ENCODE measurements around the gene LMO7.

The LMO7 gene

DNA sequence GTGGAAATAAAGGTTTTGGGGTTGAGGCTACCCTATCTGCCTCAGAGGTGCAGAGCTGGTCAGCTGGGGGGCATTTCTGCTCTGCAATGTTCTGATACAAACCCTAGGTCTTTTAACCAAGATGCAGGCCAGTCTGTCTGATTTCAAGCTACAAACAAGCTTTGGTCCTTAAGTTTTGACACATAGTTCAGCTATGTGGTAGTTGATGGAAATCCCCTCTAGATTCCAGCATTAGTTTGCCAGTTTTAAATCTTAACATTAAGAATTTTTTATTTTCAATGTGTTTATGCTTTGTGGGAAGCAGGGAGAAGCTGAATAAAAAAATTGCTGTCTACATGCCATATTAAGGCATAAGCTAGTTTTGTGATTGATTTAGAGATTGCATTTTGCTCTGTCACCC, 225.7 kb downstream of the LMO7 start:
- no peak for DNase-seq

DNA sequence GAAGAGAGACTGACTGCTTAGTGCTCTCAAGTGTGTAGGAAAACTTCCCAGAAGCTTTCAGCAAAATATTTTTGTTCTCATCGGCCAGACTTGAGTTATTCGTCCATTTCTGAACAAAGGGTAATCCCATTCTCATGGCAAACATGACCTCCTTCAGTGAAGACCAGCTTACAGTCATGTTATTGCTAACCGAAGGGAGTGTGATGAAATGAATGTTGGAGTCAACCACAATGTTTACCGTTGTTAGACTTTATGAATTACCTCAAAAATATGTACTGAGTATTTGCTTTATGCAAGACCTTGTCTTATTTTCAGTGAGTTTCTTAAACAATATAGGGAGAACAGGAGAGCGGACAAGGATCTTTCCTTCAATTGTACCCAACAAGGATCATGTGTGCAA, 228.6 kb downstream of the LMO7 start:
- DNase-seq, result no peak

DNA sequence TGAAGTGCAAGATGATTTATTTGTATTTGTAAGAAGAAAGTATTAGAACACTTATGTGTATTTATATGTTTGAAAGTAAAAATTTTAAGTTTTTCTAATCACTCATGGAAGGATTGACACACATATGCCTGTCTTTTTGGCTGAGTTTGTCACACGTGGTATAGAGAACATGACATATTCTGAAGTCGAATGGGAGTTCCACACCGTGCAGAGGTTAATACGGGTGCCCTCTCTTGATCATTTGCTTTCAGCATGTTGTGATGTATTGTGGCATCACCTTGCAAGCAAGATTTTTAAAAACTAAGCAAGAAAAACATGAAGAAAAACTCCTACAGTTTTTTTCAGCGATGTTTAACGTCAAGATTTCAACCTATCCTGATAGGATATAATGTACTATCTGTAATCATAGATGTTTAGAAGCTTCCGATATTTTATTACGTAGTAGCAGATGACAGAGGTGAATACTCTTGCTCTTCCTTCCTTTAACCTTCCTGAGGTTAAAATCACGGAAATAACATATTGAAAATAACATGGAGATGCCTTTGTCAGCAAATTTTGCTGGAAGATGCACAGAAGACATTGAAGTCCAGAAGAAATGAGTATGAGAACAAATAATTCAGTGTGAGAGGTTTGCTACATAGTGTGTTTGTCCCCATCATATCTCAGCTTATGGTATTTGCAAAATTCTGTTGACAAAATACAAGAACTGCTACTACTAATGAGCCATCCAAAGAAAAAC, 231.4 kb downstream of the LMO7 start:
- DNase-seq, result no peak

DNA sequence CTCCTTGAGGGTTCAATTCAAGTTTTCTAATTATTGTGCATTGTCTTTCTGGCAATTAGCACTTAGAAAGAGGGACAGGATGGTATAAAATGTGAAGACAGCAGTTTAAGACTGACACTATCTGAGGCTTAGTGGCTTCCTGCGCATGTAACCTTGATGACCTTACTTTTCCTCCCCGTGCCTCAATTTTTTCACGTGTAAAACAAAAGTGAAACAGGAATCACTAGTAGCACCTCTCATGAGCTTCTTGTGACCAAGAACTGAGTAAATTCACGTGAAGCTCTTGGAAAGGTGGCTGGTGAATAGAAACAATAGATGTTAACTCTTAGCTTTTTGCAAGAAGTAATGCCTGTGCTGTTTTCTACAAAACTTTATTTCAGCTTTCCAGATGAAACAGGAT, 233.9 kb downstream of the LMO7 start:
- no peak for DNase-seq

DNA sequence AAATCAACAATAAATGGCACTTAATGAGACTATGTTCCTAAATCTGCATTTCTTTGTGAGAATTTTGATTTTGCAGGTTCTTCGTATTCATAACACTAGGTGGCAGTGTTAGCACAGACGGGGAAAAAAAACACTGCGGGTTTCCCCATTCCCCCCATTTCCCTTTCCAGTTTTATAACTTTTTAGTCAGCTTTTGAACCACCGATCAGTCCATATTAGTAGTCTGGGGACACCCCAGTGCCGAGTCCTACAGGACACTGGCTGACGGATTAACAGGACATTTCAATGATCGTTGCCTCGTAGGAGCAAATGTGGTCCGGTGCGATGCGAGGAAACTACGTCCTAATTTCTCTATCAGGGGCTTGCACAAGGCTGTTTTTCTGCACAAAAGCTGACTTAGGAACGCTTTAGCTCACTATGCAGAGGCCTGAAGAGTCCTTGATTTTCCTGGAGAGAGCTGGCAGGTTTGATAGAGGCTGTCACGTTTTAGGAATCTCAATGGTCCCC, 234.3 kb downstream of the LMO7 start:
- DNase-seq, result no peak

DNA sequence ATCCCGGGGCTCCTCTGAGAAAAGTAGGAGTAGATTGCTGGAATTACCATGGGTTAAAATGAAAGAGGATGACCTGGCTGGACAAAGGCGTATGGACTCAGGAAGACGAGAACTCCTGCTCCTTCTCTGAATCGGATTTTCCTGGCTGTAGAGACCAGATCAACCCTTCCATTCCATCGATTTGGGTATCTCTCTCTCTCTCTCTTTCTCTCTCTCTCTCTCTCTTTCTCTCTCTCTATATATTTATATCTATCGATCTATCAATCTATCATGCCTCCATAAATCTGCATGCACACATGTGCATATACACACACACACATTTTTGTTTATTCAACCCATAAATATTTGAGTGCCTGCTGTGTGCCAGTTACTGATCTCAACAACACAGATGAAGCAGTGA, 234.9 kb downstream of the LMO7 start:
- no peak for DNase-seq

DNA sequence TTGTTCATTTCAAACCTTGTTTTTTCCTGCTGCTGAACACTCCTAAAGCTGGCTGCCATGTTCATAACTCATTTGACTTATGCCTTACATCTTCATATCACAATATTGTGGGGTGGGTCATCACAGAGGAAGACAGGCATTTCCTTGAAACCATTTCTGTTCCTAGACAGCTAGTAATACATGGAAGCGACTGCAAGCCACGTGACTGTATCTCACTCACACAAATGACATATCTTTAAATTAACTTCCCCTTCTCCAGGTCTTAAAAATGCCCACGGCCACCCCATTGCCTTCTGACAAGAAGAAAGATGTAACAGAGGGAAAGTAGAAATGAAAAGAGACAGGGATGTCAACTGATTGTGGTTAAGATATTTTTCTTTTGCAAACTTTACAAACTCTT, 236.8 kb downstream of the LMO7 start:
- no peak for DNase-seq

DNA sequence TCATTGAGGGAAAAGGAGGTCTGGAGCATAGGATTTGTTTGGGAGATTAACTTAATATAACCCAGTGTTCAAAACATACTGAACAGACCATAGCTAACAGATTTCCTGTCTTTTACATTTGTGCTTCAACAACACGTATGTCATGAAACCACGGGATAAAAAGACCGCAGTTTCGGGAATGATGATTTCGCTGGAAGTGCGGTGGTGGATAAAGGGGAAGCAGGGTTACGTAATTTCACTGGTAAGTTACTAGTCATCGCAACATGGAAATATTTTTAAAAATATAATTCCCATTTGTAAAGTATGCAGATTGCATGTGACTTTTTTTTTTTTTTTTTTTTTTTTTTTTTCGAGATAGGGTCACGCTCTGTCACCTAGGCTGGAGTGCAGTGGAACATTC, 237.4 kb downstream of the LMO7 start:
- no peak for DNase-seq

DNA sequence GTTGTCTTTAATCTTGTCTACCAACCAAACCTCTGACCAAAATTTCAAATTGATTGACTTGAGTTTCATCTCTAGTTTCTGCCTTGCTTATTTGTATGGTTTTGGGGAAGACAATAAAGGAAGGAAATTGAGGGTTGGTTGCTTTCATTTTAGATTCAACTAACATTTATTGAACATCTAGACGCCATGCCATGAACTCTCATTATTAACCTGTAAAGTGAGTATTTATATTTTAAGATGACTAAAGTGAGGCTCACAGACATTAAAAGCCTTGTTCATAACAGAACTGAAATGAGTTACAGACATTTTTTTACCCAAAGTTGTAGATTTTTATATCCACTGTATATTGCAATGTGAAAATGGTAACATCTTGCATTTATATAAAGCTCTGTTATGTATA, 239.3 kb downstream of the LMO7 start:
- no peak for DNase-seq

DNA sequence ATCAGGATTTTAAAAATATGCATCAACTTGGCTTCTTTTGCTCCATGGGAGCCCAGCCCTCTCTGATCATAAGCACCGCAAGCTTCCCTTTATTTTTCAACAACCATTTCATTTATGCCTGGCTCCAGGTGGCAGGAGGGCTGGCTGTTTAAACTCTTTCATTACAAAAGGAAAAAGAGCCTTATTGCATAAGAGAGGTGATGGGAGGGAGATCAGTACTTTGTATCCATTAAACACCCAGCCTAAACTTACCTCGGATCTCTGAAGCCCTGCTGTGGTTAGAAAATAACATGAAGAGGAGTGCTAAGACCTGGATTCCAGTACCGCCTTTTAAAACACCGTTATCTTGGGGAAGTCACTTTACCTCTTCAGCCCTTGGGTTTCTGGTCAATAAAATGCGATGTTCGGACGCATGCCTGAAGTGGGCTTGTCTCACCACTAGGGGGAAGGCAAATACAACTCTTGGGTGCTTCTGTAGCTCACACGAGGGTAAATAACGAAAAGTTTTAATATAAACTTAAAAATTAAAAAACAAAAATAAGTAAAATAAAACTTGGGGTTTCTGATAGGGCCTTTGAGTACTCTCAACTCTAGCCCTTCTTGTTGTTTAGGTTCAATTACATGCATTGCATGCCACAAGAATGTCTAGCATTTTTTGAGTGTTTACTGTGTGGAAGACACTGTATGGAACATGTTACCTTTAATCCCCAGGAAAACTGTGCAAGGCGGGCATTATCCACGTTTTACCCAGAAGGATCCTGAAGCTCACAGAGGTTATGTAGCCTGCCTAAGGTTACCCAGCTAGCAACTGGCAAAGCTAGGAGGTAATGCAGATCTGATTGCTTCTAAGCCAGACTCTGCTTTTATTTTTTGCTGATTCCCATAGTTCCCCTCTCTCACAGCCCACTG, 240.3 kb downstream of the LMO7 start:
- peak; percentile 4 for DNase-seq

DNA sequence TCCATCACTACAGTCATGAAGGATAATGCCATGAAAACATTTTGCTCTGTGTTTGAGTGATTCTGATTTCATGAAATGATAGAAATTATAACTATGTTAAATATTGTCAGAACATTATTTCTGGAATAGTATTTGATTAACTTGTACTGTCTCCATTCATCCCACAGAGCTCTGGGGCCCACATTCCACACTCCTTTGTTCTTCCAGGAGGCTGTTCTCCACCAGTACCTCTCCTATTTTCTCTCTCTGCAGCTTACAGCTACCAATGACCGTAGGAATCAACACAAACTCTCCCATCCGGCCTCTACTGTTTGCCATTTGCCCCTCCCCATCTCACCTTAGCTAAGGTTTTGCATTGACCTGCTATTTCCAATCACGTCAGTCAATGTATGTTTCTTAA, 240.9 kb downstream of the LMO7 start:
- no peak for DNase-seq

DNA sequence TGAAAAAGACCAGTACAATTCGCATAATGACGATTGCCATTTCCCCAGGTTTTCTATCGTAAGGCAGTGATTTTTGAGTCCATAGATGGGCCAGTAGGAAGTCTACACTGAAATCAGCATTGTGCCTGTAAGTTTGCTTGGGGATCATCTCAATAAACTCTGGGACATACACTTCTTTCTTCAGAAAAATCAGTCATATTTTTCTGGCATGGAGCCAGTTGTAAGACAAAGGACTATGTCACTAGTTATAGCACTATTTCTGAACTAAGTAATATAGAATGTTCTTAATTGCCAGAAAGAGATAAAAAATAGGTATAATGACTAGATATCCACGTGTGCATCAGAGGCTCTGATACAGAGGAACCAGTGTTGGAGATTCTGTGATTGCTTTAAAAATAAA, 243.5 kb downstream of the LMO7 start:
- DNase-seq, result no peak

DNA sequence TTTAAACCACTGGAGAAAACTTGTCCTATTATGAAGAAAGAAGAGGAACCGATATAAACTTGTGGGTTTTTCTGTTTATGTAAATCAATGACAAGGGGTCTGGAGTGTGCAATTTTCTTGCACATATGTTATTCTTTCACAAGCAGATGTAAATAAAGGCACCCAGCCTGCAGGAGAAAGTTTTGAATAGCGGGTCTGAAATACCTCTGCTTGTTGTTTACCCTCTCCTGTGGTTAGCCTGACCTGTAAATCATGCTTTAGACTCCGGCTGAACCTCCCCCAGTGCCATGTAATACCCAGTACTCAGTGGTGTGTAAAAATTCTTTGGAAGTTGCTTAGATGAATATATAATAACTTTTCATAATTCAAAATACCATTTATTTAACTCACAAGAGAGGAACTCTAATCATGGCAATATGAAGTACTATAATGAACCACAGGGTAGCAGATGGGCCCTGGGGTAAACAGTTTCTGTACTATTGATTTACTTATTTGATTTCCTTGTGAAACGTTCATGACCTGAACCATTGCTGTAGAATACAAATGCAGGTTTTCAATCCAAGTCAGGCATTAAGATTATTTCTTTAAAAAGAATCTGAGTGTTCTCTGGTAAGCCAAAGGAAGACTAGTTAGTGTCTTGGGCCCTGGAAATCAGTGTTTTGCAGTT, 245.1 kb downstream of the LMO7 start:
- no peak for DNase-seq

DNA sequence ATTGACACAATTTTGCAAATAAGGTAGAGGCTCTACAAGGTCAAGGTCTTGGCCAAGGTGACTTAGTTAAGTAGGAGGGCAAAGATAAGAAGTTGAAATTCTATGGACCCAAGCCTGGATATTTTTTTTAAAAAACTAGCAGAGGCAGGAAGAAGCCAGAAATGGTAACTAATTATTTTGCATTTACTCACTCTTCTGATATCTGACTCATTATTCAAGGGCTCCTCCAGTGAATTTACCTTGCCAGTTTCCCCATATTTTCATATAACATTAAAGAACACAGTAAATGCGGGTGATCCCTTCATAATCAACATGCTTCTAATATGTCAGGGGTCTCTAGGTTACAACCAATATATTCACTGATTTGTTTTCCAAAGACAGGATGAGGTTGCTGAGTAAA, 246.1 kb downstream of the LMO7 start:
- no peak for DNase-seq

DNA sequence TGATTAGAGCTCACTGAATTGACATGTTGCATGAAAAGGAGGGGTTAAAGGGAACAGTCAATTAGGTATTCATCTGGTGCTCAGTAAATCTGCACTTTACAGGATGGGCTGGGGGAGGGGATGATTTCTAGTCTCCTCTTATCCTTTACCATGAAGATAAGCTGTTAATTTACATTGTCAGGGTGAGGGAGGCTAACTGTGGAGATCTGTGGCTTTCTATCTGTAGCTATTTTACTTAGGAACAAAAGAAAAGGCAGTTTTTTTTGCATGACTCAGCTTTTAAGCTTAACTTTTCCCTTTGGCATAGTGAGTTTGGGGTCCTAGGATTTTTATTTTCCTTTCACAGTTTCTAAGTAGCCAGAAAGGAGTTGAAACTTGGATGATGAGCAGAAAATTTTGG, 253.3 kb downstream of the LMO7 start:
- no peak for DNase-seq

DNA sequence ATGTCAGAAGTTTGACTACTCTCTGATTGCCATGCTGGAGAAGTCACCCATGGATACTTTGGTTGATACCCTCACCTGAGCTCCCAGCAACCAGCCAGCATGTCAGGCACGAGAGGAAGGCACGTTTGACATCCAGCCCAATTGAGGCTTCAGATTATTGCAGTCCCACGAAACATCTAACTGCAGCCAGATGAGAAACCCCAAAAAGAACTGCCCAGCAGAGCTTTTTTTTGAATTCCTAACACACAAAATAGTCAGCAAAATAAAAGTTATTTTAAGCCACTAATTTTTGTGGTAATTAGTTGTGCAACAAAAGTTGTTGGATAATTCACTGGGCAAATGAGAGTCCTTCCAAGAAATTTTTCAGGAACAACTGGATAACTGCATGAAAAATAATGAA, 259.0 kb downstream of the LMO7 start:
- no peak for DNase-seq

DNA sequence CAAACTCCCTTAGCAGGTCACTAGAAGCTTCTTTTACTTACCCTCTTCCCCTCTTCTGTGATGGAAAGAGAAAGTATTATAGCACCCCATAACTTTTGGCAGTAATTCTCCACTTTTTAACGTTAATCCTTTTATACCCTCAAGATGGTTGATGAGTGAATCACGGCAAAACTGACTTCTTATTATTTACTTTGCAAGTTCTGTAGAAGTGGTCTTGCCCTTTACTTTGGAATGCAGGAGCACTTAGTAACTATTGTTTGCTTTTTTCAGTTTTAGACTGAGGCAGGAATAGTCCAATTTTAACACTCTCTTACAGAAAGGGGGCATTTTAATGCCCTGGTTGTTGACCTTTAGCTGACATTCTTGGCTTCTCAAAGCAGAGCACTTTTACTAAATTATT, 260.1 kb downstream of the LMO7 start:
- no peak for DNase-seq

DNA sequence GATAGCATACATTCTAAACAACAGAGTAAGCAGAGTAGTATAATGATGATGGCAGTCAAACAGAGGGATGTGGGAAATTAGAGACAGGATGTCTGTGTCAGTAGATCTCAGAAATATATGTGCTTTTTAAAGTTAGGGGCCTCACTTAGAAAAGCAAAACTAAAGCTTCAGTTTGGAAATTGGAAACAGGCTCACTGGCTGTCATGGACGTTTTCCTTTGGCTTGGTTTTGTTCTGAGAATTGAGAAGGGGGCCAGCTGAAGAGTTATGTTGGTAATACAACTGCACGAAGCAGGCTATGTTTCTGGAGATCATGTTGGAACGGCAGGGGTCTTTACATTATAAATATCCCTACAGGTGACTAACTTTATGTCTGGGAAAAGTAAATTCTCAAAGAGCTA, 261.3 kb downstream of the LMO7 start:
- no peak for DNase-seq

DNA sequence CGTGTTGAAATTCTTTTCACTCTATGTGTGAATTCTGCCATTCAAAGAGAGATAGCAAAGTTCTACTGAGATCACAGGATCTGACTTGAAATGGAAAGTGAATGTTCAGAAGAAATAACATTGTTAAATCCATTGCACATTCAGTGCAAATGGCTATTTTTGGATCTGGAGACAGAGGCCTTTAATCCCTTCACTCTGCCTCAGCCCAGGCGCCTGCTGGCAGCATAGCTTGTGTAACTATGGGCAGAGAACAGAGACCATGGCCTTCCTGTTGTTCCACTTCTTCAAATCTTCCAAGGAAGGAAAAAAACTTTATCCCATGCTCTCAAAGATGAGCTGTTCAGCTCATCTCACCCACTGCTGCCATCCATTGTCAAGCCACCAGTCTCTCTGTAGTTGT, 265.4 kb downstream of the LMO7 start:
- DNase-seq, result no peak

DNA sequence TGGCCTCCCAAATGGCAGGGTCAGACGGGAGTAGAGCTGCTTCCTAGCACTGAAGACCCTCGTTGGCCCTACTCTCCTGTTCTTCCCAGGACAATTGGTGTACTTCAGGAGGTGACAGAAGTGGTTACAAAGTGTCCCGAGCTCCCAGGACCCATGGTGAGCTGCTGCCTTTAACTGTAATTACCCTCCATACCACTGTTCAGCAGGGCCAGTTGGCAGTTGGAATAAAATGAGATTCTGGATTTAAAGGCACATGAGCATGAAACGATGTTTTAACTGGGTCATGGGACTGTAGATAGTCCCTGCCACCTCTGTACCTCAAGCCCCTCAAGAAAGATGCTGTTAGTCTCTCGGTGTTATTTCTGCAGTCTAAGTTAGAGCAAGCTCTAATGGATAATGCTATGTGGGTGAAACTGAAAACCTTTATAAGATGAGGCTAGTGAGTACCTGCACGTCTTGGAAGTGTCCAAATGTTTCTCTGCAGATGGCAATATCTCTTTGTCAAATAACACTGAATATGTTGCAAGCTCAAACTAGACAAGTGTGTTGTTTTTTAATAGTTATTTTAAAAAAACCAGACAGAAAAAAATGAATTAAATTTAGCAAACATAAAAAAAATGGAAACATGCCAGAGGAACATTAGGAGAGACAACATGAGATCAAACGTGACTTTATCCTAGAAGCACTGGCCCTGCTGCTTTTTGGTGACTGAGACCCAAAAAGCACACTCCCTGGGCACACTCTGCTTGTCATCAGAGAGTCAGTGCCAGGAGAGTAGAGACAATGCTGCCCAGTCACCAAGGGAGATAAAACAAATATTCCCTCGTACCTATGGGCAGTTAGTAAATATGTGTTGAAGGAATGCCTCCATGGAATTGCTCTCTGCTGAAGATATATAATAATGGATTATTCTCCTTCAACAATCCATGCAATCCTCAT, 266.3 kb downstream of the LMO7 start:
- no peak for DNase-seq

DNA sequence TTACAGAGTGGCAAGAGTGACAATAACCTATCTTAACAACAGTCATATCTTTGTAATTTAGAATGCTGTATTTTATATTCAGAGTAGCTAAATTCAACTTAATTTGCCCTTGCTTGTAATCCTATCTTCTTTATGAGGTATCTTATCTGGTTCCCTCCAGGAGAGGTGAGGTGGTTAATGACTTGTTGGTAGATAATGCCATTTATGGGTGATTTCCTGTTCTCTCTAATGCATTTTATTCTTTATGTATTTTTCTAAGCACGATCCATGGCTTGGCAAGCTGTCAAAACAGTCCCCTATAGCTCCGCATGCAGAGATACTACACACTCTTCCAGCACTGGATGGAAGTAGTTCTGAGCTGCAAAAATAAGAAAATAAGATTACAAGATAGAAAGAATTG, 267.9 kb downstream of the LMO7 start:
- DNase-seq, result no peak

DNA sequence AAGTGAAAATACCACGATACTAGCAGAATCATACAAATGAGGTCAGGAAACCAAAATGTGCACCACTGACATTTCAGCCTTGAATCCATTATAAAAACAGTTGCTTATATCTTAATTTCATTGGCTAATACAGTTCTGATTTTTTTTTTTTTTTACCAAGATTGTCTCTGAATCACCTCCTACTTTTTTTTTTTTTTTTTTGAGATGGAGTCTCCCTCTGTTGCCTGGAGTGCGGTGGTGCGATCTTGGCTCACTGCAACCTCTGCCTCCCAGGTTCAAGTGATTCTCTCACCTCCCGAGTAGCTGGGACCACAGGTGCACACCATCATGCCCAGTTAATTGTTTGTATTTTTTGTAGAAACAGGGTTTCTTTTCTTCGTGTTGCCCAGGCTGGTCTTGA, 270.2 kb downstream of the LMO7 start:
- DNase-seq, result no peak

DNA sequence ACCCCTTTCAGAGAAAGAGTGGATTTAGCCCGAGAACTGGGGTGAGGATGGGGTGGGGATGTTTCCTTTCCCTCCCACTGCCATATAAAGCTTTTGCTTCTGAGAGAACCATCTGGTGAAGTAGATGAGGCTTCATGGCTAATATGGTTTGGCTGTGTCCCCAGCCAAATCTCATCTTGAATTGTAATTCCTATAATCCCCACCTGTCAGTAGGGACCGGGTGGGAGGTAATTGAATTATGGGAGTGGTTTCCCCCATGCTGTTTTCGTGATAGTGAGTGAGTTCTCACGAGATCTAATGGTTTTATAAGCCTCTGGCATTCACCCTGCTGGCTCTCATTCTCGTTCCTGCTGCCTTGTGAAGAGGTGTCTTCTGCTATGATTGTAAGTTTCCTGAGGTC, 270.9 kb downstream of the LMO7 start:
- DNase-seq, result no peak

Measured in NK-92 treated with Interleukin-12 subunit alpha and Interleukin-12 subunit beta, amount 100 ng/mL, for 24 hours (cell line).